HL-60/S4 (cell line): ENCODE data around the gene RNF144B.
"Not testable (repeated sequence)": the region's sequence is repeated elsewhere in the genome, so short reads cannot be mapped to it uniquely, and the experiment has no call there.

Experiments used
- in situ Hi-C: fragments of 300-500 bp; cut with MboI; formaldehyde crosslinking; loops from 2 replicates; pipeline ENCODE4 v1.14.3; 2022; ENCODE audit warnings: low sequenced_read_pairs

The RNF144B gene

GRCh38 chr6:18368277-18369105, 18.7 kb upstream of the RNF144B start:
- in situ Hi-C loops: no loop called here

- in situ Hi-C loops: no loop called here
Observed at GRCh38 chr6:18371010-18371409, 16.1 kb upstream of the RNF144B start.

DNA sequence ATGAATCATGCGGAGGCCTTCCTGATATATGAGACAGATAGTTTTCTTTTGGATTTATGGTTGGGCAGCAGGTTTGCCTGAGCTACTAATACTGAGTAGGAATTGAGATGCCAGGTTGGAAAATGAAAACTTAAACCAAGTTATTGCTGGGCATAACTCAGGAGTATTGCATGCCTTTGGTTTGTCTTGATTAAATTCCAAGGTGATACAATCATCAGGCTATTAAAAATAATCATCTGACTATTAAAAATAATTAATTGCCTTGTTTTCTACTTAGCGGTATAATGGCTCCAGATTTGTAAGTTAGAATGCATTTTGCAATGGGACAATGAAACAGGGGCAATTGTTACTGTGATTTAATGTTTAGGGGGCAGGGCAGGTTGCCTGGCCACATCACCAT, 15.5 kb upstream of the RNF144B start:
- in situ Hi-C loops: no loop called here

GRCh38 chr6:18380158-18380836, 6.9 kb upstream of the RNF144B start:
- in situ Hi-C loops: no loop called here

DNA sequence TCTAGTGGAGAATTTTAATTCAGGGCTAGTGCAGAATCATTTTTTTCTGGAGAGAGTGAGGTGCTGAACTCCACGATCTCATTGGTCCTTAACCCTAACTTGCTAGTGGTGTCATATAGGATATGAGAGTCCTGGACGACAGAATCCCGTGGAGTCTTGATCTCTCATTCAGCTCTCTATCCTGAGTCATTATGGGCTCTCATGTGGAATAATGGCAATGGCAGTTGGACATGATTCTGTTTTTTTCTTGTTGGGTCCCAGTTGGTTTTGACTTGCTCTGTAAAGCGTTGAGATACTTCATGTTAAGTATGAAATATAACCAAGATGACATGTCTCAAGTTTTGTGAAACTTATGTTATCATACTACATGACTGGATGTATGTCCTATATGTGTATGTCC, 6.3 kb upstream of the RNF144B start:
- in situ Hi-C loops: no loop called here

GRCh38 chr6:18383441-18383840, 3.7 kb upstream of the RNF144B start:
- in situ Hi-C loops: no loop called here

DNA sequence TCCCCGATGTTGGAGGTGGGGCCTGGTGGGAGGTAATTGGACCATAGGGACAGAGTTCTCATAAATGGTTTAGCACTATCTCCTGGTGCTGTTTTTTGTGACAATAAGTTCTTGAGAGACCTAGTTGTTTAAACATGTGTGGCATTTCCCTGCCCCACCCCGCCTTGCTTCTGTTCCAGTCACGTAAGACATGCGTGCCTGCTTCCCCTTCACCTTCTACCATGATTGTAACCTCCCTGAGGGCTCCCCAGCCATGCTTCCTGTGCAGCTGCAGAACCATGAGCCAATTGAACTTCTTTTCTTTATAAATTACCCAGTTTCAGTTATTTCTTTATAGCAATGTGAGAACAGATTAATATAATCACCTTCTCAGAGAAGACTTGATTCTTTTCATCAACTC, 2.5 kb upstream of the RNF144B start:
- in situ Hi-C loops: no loop called here

GRCh38 chr6:18386298-18386976, 713 bp upstream of the RNF144B start:
- in situ Hi-C loops: no loop called here

- in situ Hi-C loops: no loop called here
Observed at GRCh38 chr6:18388271-18388670, 1.1 kb downstream of the RNF144B start.

DNA sequence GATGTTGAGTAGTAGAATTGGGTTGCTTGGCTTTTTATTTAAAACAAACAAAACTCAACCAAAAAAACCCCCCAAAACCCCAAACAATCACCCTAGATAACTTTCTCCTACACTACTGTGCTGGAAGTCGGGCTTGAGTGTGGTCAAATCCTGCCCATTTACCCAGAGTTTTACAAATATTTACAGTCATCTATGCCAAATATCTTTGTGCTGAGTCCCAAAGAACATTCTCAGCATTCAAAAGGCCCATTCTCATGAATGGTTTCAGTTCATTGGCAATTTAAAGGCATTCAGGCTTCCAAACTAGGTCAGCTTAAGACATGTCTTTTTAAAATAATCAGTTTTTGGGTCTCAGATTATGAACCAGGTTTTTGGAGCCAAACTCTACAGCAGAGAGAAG, 1.8 kb downstream of the RNF144B start:
- in situ Hi-C loops: no loop called here

DNA sequence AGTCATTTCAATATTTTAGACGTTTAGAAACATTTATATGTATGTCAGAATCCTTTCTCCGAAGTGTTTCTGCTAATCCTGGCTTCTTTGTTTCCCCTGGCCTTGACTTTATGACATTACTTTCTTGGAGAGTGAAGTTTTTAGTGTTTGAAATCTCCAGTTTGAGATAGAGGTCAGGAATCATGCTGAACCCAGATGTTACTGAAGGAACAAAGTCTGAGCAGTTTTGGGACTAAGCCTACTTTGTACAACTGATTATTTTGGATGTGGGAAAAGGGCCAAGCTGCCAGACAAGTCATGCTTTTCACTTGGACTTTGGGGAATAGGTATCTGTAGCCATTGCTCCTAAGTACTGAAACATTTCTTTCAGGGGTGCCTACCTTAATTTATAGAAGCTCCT, 2.3 kb downstream of the RNF144B start:
- in situ Hi-C loops: no loop called here

- in situ Hi-C loops: no loop called here
Observed at GRCh38 chr6:18390476-18390875, 3.3 kb downstream of the RNF144B start.

DNA sequence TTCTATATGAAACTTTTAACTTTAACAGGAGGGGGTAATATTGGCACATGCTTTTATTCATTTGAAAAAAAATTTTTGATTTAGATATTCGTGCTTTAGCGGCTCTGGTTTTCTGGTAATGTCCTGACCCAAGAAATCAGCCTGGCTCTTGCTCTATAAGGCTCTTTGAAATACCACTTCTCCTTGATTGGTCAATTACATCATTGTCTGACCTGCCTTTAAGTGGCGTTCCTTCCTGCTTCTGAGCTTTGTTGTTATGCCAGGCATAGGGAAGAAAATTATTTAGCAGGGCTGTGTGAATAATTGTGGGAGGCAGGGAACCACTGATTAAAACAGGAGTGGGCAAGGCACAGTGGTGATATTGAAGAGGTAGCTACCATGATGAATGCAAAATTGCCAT, 3.9 kb downstream of the RNF144B start:
- in situ Hi-C loops: no loop called here

GRCh38 chr6:18392346-18392877, 5.3 kb downstream of the RNF144B start:
- in situ Hi-C loops: no loop called here

- in situ Hi-C loops: no loop called here
Observed at GRCh38 chr6:18393698-18394097, 6.5 kb downstream of the RNF144B start.

GRCh38 chr6:18395177-18395855, 8.2 kb downstream of the RNF144B start:
- in situ Hi-C loops: no loop called here

GRCh38 chr6:18395856-18396197, 8.7 kb downstream of the RNF144B start:
- in situ Hi-C loops: no loop called here

GRCh38 chr6:18397701-18398100, 10.6 kb downstream of the RNF144B start:
- in situ Hi-C loops: no loop called here

DNA sequence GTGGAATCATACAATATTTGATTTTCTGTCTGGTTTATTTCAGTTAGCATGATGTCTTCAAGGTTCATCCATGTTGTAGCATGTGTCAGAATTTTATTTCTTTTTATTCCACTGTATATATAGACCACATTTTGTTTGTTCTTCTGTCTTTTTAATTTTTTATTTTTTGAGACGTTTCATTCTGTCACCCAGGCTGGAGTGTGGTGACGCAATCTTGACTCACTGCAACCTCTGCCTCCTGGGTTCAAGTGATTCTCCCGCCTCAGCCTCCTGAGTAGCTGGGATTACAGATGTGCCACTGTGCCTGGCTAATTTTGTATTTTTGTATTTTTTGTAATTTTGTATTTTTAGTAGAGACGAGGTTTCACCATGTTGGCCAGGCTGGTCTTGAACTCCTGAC, 11.1 kb downstream of the RNF144B start:
- in situ Hi-C loops: not testable (repeated sequence)

GRCh38 chr6:18400831-18401446, 13.8 kb downstream of the RNF144B start:
- in situ Hi-C loops: no loop called here

DNA sequence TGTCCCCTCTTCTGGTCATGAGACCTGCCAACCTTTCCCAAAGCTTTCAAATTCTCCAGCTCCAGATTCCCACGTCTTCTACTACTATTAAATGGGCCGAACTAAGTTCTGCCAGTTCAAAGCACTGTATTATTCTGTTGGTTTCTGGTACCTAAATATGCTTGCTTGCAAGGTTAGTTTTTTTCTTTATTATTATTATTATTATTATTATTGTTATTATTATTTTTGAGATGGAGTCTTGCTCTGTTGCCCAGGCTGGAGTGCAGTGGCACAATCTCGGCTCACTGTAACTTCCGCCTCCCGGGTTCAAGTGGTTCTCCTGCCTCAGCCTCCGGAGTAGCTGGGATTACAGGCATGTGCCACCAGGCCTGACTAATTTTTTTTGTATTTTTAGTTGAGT, 17.8 kb downstream of the RNF144B start:
- in situ Hi-C loops: not testable (repeated sequence)
